Mesenchymal stem cell (in vitro differentiated cells and primary cell): ENCODE measurements around the gene CFAP92.

ENCODE experiments used
- DNase-seq: peaks from one replicate; pipeline ENCODE4 v3.0.0-alpha.2; 2013
- H2AFZ ChIP-seq: one replicate; pipeline ENCODE4 v1.6.1; 2013; ENCODE audit warnings: low read depth, mild to moderate bottlenecking, control low read depth, inconsistent platforms, low read length, moderate library complexity
- H2AK5ac ChIP-seq: 2 replicates; pipeline ENCODE4 v1.6.1; 2013; ENCODE audit warnings: low read length, moderate library complexity, mild to moderate bottlenecking, inconsistent platforms; ENCODE audit not compliant: severe bottlenecking
- H2BK120ac ChIP-seq: one replicate; pipeline ENCODE4 v1.6.1; 2013; ENCODE audit warnings: low read depth, mild to moderate bottlenecking, inconsistent platforms, low read length, moderate library complexity
- H2BK12ac ChIP-seq, 2 experiments: one replicate each; pipeline ENCODE4 v1.6.1; 2013; ENCODE audit warnings: inconsistent platforms in 2 of 2, low read length in 2 of 2, mild to moderate bottlenecking in 2 of 2, moderate library complexity in 2 of 2, control low read depth in 1 of 2
- H2BK15ac ChIP-seq: one replicate; pipeline ENCODE4 v1.6.1; 2013; ENCODE audit warnings: mild to moderate bottlenecking, low read depth, inconsistent platforms; ENCODE audit not compliant: poor library complexity, severe bottlenecking
- H2BK5ac ChIP-seq: 2 replicates; pipeline ENCODE4 v1.6.1; 2013; ENCODE audit warnings: low read depth, mild to moderate bottlenecking, low read length, control low read depth, inconsistent platforms; ENCODE audit not compliant: poor library complexity, severe bottlenecking
- H3K14ac ChIP-seq, 2 experiments: one replicate each; pipeline ENCODE4 v1.6.1; 2013; ENCODE audit warnings: inconsistent platforms in 2 of 2, low read length in 2 of 2, control low read depth in 1 of 2, mild to moderate bottlenecking in 1 of 2, moderate library complexity in 1 of 2
- H3K18ac ChIP-seq, 2 experiments: one replicate each; pipeline ENCODE4 v1.6.1; 2013; ENCODE audit warnings: inconsistent platforms in 2 of 2, low read length in 2 of 2, control low read depth in 1 of 2, low read depth in 1 of 2, mild to moderate bottlenecking in 1 of 2
- H3K23ac ChIP-seq, 2 experiments: one replicate each; pipeline ENCODE4 v1.6.1; 2013; ENCODE audit warnings: inconsistent platforms in 2 of 2, low read length in 2 of 2, mild to moderate bottlenecking in 2 of 2, moderate library complexity in 2 of 2, control low read depth in 1 of 2
- H3K27ac ChIP-seq: 2 replicates; pipeline ENCODE4 v1.5.1; 2013; ENCODE audit warnings: mild to moderate bottlenecking, moderate library complexity, low read length, control low read depth, inconsistent platforms; ENCODE audit not compliant: poor library complexity, severe bottlenecking
- H3K27me3 ChIP-seq, 2 experiments: 2 replicates each; pipeline versions ENCODE4 v1.6.1 to v1.7.0; 2013; ENCODE audit warnings: low read length in 2 of 2, mild to moderate bottlenecking in 2 of 2, moderate library complexity in 2 of 2, control low read depth in 1 of 2, inconsistent platforms in 1 of 2; ENCODE audit not compliant: control insufficient read depth in 1 of 2, insufficient read depth in 1 of 2
- H3K36me3 ChIP-seq, 2 experiments: 2 replicates each; pipeline versions ENCODE4 v1.6.1 to v1.7.0; 2013; ENCODE audit warnings: low read length in 2 of 2, control low read depth in 1 of 2, inconsistent platforms in 1 of 2, low read depth in 1 of 2, mild to moderate bottlenecking in 1 of 2; ENCODE audit not compliant: insufficient read depth in 2 of 2, control insufficient read depth in 1 of 2
- H3K4ac ChIP-seq, 2 experiments: one replicate each; pipeline ENCODE4 v1.6.1; 2013; ENCODE audit warnings: inconsistent platforms in 2 of 2, low read length in 2 of 2, mild to moderate bottlenecking in 2 of 2, moderate library complexity in 2 of 2, control low read depth in 1 of 2, low read depth in 1 of 2
- H3K4me1 ChIP-seq: 2 replicates; pipeline ENCODE4 v1.6.1; 2013; ENCODE audit warnings: low read depth, low read length, control low read depth; ENCODE audit not compliant: control insufficient read depth, insufficient read depth
- H3K4me2 ChIP-seq: 2 replicates; pipeline ENCODE4 v1.6.1; 2013; ENCODE audit warnings: low read length, mild to moderate bottlenecking, inconsistent platforms; ENCODE audit not compliant: poor library complexity, severe bottlenecking
- H3K4me3 ChIP-seq, 2 experiments: 2 replicates each; pipeline versions ENCODE4 v1.5.1 to v1.7.0; 2013; ENCODE audit warnings: low read length in 2 of 2, mild to moderate bottlenecking in 2 of 2, control low read depth in 1 of 2, low read depth in 1 of 2; ENCODE audit not compliant: insufficient read depth in 1 of 2
- H3K79me1 ChIP-seq: replicated peaks from 2 replicates; pipeline ENCODE4 v1.6.1; 2013; ENCODE audit warnings: mild to moderate bottlenecking, control low read depth, low read length, inconsistent platforms; ENCODE audit not compliant: poor library complexity, severe bottlenecking
- H3K9ac ChIP-seq: 2 replicates; pipeline ENCODE4 v1.7.0; 2013; ENCODE audit warnings: mild to moderate bottlenecking, low read length, moderate library complexity
- H3K9me3 ChIP-seq: 2 replicates; pipeline ENCODE4 v1.7.0; 2013; ENCODE audit warnings: mild to moderate bottlenecking, low read length; ENCODE audit not compliant: control insufficient read depth
- H4K8ac ChIP-seq: one replicate; pipeline ENCODE4 v1.6.1; 2013; ENCODE audit warnings: inconsistent platforms, mild to moderate bottlenecking, low read length, moderate library complexity
- H4K91ac ChIP-seq: one replicate; pipeline ENCODE4 v1.6.1; 2013; ENCODE audit warnings: mild to moderate bottlenecking, low read length, inconsistent platforms
- WGBS: methylation state at CpG from one replicate; pipeline ENCODE4 v1.1.7; 2013; ENCODE audit warnings: mixed read lengths; 5-methylcytosine and 5-hydroxymethylcytosine counted together

CFAP92 gene

DNA sequence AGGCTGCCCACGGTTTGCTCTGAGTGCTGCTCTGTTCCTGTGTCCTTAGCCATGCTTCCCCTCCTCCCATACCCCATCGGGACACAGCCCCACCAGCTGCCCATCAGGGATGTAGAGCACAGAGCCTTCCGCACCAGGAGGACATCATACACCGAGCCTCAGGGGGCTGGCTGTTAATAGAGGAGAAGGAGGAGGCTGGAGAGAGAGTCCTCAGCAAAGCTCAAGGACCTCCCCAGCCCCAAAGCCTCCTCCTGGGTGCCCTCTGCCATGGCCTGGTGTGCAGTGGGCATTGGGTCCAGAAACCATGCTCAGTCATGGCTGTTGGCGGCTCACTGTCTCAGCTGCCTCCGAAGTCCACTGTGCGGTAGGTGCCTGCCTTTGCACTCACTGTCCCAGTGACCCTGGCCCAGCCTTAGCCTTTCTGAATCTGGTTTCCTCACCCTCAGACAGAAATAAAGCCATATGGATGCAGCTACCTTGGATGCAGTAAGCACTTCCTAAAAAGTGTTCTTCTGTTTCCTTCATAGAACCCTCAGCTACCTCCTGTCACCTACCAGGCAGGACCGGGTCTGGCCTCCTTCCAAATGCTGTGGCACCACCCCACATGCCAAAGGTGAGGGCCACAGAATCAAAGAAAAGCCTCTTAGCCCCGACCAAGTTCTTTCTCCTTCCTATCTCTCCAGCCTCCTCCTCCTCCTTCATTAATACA is 60.5 kb downstream of the CFAP92 start:
- no peak overlapping the region for H4K91ac ChIP-seq
- H3K9ac ChIP-seq = no peak overlapping the region
- no peaks in the 10 kb centered on the region for H3K79me1 ChIP-seq
- H2BK120ac ChIP-seq = no peak overlapping the region
- no peak overlapping the region for H2BK15ac ChIP-seq
- H2AFZ ChIP-seq = no peak overlapping the region
- no peak overlapping the region for H3K4me2 ChIP-seq
- no peak overlapping the region for H3K4ac ChIP-seq
- H2AK5ac ChIP-seq = no peak overlapping the region
- H3K36me3 ChIP-seq = no peaks in the 10 kb centered on the region
- H3K27ac ChIP-seq = no peak overlapping the region
- no peak overlapping the region for H4K8ac ChIP-seq
- no peaks in the 10 kb centered on the region for H3K4me1 ChIP-seq
- H2BK5ac ChIP-seq = no peak overlapping the region
- H3K4me3 ChIP-seq = no peak overlapping the region
- peaks cover 3% of the 10 kb centered on the region for H3K9me3 ChIP-seq
- no peak for DNase-seq
- H3K27me3 ChIP-seq = peaks cover 27 to 44% of the 10 kb centered on the region in 2 experiments
- 81% methylated on average over 6 of the region's 9 CpGs for WGBS
- no peak overlapping the region for H3K23ac ChIP-seq
- H3K18ac ChIP-seq = no peak overlapping the region
- no peak overlapping the region for H2BK12ac ChIP-seq
- no peak overlapping the region for H3K14ac ChIP-seq

DNA sequence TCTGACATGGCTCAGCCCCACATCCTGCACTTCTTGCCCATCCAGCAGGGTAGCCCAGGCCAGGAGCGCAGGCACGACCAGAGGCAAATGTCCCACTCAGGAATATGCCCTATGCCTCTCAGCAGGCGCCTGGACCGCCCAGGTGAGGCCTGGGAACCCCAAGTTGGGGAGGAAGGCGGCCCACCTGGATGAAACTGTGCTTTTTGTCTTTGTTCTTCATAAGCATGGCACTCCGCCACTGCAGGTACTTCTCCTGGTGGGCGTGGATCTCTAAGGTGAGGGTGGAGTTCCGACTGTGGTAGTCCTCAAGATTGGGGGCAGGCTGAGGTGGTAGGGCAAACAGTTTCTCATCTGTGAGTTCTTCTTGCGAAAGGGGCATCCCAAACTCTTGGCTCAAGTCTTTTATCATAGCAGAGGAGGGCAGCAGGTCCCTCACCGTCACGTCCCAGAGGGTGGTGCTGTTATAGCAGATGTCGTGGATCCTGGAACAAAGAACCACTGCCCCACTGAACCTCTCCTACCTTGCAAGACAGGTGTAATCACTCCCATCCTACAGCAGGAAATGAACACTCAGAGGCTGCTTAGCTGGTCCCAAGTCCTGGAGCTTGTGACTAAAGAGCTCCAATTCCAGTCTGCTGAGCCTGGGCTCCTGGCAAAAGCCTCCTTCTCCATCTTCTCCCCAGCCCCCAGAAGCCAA is 61.2 kb downstream of the CFAP92 start:
- Histone ChIP-seq H4K8ac (no peak overlapping the region), H3K4me3 (no peak overlapping the region), H3K14ac (no peak overlapping the region), H3K4me2 (no peak overlapping the region), H2BK5ac (no peak overlapping the region), H4K91ac (no peak overlapping the region), H2BK15ac (no peak overlapping the region), H3K9ac (no peak overlapping the region), H3K4me1 (no peaks in the 10 kb centered on the region), H3K18ac (no peak overlapping the region), H2AK5ac (no peak overlapping the region), H3K36me3 (no peaks in the 10 kb centered on the region), H3K27me3 (peaks cover 27 to 44% of the 10 kb centered on the region in 2 experiments), H3K79me1 (no peaks in the 10 kb centered on the region), H3K4ac (no peak overlapping the region), H2BK120ac (no peak overlapping the region), H3K23ac (no peak overlapping the region), H3K27ac (no peak overlapping the region), H3K9me3 (peaks cover 3% of the 10 kb centered on the region), H2AFZ (no peak overlapping the region), H2BK12ac (no peak overlapping the region)
- 80% methylated on average over 12 of the region's 12 CpGs for WGBS
- DNase-seq = no peak

DNA sequence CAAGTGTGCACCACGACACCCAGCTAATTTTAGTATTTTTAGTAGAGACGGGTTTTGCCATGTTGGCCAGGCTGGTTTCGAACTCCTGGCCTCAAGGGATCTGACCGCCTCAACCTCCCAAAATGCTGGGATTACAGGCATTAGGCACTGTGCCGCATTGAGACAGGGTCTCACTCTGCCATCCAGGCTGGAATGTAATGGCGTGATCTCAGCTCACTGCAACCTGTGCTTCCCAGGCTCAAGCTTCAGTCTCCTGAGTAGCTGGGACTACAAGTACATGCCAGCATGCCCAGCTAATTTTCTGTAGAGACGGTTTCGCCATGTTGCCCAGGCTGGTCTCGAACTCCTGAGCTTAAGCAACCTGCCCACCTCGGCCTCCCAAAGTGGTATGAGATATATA is 62.8 kb downstream of the CFAP92 start:
- 89% methylated on average over 8 of the region's 10 CpGs for WGBS
- peaks cover 12% of the 10 kb centered on the region for H3K9me3 ChIP-seq
- H3K27me3 ChIP-seq = peaks cover 22 to 34% of the 10 kb centered on the region in 2 experiments
- H2BK12ac ChIP-seq = no peak overlapping the region
- H2AFZ ChIP-seq = no peak overlapping the region
- H3K23ac ChIP-seq = no peak overlapping the region
- H3K27ac ChIP-seq = no peak overlapping the region
- H3K9ac ChIP-seq = no peak overlapping the region
- H2BK5ac ChIP-seq = no peak overlapping the region
- DNase-seq = no peak
- no peaks in the 10 kb centered on the region for H3K4me1 ChIP-seq
- H4K8ac ChIP-seq = no peak overlapping the region
- H3K18ac ChIP-seq = no peak overlapping the region
- H3K4me3 ChIP-seq = no peak overlapping the region
- H2BK15ac ChIP-seq = no peak overlapping the region
- no peaks in the 10 kb centered on the region for H3K79me1 ChIP-seq
- H2AK5ac ChIP-seq = no peak overlapping the region
- H3K36me3 ChIP-seq = no peaks in the 10 kb centered on the region
- H3K14ac ChIP-seq = no peak overlapping the region
- no peak overlapping the region for H4K91ac ChIP-seq
- no peak overlapping the region for H3K4me2 ChIP-seq
- no peak overlapping the region for H3K4ac ChIP-seq
- no peak overlapping the region for H2BK120ac ChIP-seq

DNA sequence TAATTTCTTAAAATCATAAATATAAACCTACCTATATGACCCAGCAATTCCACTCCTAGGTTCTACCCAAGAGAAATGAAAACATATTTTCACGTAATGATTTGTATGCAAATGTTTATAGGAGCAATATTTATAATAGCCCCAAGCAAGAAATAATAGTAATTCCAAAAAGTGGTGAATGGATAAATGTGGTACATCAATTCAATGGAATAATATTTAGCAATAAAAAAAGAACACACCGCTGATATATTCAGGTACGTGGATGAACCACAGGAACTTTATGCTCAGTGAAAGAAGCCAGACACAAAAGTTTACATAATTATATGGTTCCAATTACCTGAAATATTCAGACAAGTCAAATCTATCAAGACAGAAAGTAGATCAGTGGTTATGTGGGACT is 64.5 kb downstream of the CFAP92 start:
- Histone ChIP-seq H2BK5ac (no peak overlapping the region), H3K23ac (no peak overlapping the region), H3K14ac (no peak overlapping the region), H3K4ac (no peak overlapping the region), H4K91ac (no peak overlapping the region), H2BK15ac (no peak overlapping the region), H3K27me3 (peaks cover 20 to 24% of the 10 kb centered on the region in 2 experiments), H4K8ac (no peak overlapping the region), H3K4me1 (no peaks in the 10 kb centered on the region), H3K4me3 (no peak overlapping the region), H3K18ac (no peak overlapping the region), H3K79me1 (no peaks in the 10 kb centered on the region), H3K27ac (no peak overlapping the region), H2AFZ (no peak overlapping the region), H3K9me3 (peaks cover 29% of the 10 kb centered on the region), H3K36me3 (no peaks in the 10 kb centered on the region), H2BK12ac (no peak overlapping the region), H2BK120ac (no peak overlapping the region), H3K4me2 (no peak overlapping the region), H3K9ac (no peak overlapping the region), H2AK5ac (no peak overlapping the region)
- no peak for DNase-seq
- WGBS = 100% methylated on average over 2 of the region's 3 CpGs
